Embryonic facial prominence (tissue), 1 donor: ENCODE results near the gene OAF.
"Not testable (repeated sequence)": the region's sequence is repeated elsewhere in the genome, so short reads cannot be mapped to it uniquely, and the experiment has no call there.

Source experiments
- DNase-seq: peaks from one replicate; pipeline ENCODE4 v3.0.0-alpha.2; 2016; ENCODE audit errors: extremely low spot score

OAF gene

DNA sequence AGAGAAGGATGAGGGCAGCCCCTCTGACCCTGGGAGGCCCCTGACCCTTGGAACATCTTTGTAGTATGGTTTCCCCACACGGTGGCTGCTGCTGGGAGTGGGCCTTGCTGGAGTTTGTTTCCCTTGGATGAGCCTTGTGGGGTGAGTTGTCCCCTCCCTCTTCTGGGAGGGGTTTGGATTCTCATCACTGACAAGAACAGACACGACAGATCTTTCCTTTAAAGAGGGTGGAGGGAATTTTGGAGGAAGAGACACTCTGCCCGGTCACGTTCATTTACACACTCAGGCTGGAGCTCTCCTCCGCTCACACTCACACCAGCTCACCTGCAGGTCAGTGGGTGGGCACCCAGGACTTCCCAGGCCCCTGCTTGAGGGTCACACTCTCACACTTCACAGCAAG lies 60.8 kb downstream of the OAF start:
- no peak for DNase-seq

DNA sequence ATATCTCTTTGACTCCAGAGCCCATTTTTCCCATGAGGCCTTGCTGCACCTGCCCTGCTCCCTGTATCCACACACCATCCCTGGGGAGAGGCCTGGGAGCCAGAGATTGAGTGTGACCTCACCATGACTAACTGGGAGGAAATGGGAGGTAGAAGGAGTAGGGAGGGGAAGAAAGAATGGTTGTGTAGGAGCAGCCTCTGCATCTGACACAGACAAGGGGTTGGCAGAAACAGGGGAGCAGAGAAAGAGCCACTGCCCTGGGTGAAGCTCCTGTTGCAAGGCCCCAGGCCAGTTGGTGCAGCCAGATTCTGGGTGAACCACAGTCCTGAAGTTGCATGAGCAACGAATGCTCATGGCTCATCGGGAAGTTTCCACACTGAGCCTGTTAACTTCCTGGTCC lies 61.5 kb downstream of the OAF start:
- DNase-seq = no peak

DNA sequence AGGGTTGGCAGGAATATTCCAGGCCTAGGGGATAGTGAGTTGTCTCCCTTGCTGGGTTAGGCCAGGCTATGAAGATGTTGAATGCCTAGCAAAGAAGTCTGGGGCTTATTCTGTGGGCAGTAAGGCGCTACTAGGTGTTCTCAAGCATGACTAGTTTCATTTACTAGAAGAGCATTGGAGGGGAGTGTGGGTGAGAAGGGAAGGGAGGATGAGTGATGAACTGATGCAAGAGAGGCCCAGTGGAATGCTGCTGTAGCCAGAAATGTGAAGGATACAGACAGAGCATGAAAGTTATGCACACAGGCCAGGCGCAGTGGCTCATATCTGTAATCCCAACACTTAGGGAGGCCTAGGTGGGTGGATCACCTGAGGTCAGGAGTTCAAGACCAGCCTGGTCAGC lies 62.6 kb downstream of the OAF start:
- no peak for DNase-seq

DNA sequence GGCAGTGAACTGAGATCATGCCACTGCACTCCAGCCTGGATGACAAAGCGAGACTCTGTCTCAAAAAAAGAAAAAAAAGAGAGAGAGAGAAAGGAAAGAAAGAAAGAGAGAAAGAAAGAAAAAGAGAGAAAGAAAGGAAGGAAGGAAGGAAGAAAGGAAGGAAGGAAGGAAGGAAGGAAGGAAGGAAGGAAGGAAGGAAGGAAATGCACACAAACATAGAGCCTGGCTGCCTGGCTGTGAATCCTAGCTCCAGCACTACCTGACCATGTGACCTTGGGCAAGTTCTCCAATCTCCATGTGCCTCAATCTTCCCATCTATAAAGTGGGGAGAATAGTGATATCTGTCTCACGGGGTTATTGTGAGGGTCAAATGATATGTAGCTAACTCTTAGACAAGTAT lies 63.1 kb downstream of the OAF start:
- not testable (repeated sequence) for DNase-seq

DNA sequence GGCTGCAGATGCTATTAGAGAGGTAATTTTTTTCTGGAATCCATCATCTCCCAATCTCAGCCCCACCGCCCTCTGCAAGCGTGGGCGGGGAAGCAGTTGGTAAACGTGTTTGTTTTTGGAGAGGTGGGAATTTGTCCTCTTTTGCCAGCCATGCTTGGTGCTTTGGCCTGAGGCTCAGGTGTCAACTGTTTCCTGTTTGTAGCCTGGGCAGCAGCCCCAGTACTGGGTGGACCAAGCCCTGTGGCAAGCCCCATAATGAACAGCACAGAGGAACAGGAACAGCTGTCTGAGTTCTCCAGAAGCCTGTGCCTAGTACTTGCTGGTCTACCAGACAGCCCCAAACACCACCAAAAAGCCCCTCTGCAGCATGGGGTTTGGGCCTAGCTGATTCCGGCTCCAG lies 68.7 kb downstream of the OAF start:
- no peak for DNase-seq
